Stomach (tissue), 9 donors: ENCODE measurements around the gene TEKT2. TPM values are rescaled to one million over a fixed set of nuclear protein-coding genes. Genes with fewer than 3 reads are reported as not detected.

Experiments used
- DNase-seq, 2 donors: peaks; one replicate each; pipeline versions ENCODE4 v3.0.0 to v3.0.0-alpha.2; 2013 to 2019
- H3K27ac ChIP-seq, 5 donors: fragments of 200-600 bp in 4 of 5; sonication (generic) in 4 of 5; one replicate each; pipeline ENCODE4 v1.5.1; 2013 to 2019; ENCODE audit warnings: mild to moderate bottlenecking in 1 of 5, moderate library complexity in 1 of 5
- H3K27me3 ChIP-seq, 3 donors: fragments of 200-600 bp; sonication (generic); one replicate each; pipeline ENCODE4 v1.5.1; 2017 to 2019; ENCODE audit warnings: mixed run types in 1 of 3
- H3K36me3 ChIP-seq, 4 donors: fragments of 200-600 bp; sonication (generic); 1 replicate in 3 of 4; 2 replicates in 1 of 4; pipeline ENCODE4 v1.5.1; 2016 to 2019
- H3K4me1 ChIP-seq, 4 donors: fragments of 200-600 bp; sonication (generic); one replicate each; pipeline ENCODE4 v1.5.1; 2016 to 2019
- H3K4me3 ChIP-seq, 4 donors: fragments of 200-600 bp; sonication (generic) in 3 of 4; one replicate each; pipeline ENCODE4 v1.5.1; 2016 to 2019; ENCODE audit warnings: mild to moderate bottlenecking in 1 of 4
- H3K9me3 ChIP-seq, 4 donors: fragments of 200-600 bp; sonication (generic); one replicate each; pipeline ENCODE4 v1.5.1; 2016 to 2019
- EP300 ChIP-seq: sonication (generic); formaldehyde crosslinking; IDR thresholded peaks from one replicate; pipeline ENCODE4 v1.6.1; 2017; ENCODE audit warnings: antibody characterized with exemption
- POLR2A ChIP-seq, 4 donors: fragments of 450-650 bp; IDR thresholded peaks; one replicate each; pipeline ENCODE4 v1.6.1; 2016; ENCODE audit warnings: antibody characterized with exemption in 4 of 4, control low read depth in 2 of 4, mild to moderate bottlenecking in 1 of 4, moderate library complexity in 1 of 4
- POLR2AphosphoS5 ChIP-seq, 3 donors: sonication (generic); formaldehyde crosslinking; IDR thresholded peaks; one replicate each; pipeline ENCODE4 v1.6.1; 2016; ENCODE audit warnings: antibody characterized with exemption in 3 of 3
- WGBS, 5 donors: extraction: QIAGEN DNeasy Blood & Tissue Kit in 3 of 5; methylation state at CpG; one replicate each; pipeline versions ENCODE4 v1.1.5 to v1.1.7; 2013 to 2018; 5-methylcytosine and 5-hydroxymethylcytosine counted together
- intact Hi-C: fragments of 100-400 bp; cut with DNase I; formaldehyde crosslinking; loops from one replicate; pipeline ENCODE4 v1.15.1; 2023; ENCODE audit warnings: low total_unique reads
- polyA plus RNA-seq, 3 donors: library from polyadenylated mRNA; stranded (reverse); fragments of 200-250 nt; gene quantifications; one replicate each; pipeline ENCODE4 v1.2.3, GENCODE V29; 2013
- total RNA-seq, 5 donors: library from RNA; depleted of rRNA; stranded (reverse); fragments of >200 nt; gene quantifications; one replicate each; pipeline versions ENCODE4 v1.1.0 to v1.2.3, GENCODE V29; 2014 to 2016
- TF ChIP-seq, protein P1 (sequence below), 7 experiments: fragments of 450-650 bp in 4 of 7; fragments of 200-600 bp in 3 of 7; sonication (generic) in 3 of 7; IDR thresholded peaks; one replicate each; pipeline ENCODE4 v1.5.1; 2016 to 2019; ENCODE audit warnings: antibody characterized with exemption in 7 of 7, control low read depth in 2 of 7, mild to moderate bottlenecking in 1 of 7
- donor health status: healthy with polysubstance abuse.
- donor health status: Bipolar disorder and iron deficiency.
- donor health status: healthy.

Gene TEKT2
- total and polyA plus RNA-seq, 8 donors, result 0.25 to 0.76 (median 0.60) TPM; not detected in 5

DNA sequence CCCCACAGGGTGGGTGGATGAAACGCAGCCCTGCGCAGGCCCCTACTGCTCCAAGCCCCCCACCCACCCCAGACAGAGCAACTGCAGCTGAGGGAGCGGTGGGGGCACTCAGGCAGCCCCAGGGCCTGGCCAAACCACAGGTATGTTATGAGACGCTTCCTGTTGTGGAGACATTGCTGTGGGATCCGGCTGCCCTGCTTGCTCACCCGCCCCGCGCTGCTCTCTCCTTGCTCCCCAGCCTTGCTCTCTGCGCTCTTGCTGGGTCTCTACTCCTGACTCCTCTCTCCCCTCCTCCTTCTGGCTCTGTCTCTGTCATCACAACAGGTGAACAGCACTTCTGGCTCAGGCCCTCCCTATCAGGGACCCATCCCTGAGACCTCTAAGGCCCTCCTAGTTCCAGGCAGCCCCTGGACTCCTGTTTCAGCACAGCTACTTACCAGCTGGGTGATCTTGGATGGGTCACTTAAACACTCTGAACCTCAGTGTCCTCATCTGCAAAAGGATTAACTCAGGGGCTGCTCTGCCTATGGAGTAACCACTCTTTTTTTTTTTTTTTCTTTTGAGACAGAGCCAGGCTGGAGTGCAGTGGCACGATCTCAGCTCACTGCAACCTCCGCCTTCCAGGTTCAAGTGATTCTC, 25.3 kb downstream of the TEKT2 start:
- Histone ChIP-seq H3K4me3 (no peak overlapping the region), H3K27ac (peak overlapping the region in 2 of 5 donors; percentile 11 to 48), H3K36me3 (no peaks in the 10 kb centered on the region), H3K27me3 (no peaks in the 10 kb centered on the region), H3K4me1 (peaks cover 0 to 25% (median 3%) of the 10 kb centered on the region in 4 donors), H3K9me3 (no peaks in the 10 kb centered on the region)
- DNase-seq, result no peak
- intact Hi-C loops, result loop anchor here (10.0 kb wide), 1 partner anchor 306 kb away; no protein-coding TSS in a partner anchor
- 64 to 87% (median 79%) methylated on average over 8 to 11 of the region's 11 CpGs for WGBS, 5 donors
- TF ChIP-seq EP300 (no peak), POLR2AphosphoS5 (IDR thresholded peaks at IDR 0.05) (no peak), POLR2A (IDR thresholded peaks at IDR 0.05) (no peak)
- TF ChIP-seq, protein P1, sequence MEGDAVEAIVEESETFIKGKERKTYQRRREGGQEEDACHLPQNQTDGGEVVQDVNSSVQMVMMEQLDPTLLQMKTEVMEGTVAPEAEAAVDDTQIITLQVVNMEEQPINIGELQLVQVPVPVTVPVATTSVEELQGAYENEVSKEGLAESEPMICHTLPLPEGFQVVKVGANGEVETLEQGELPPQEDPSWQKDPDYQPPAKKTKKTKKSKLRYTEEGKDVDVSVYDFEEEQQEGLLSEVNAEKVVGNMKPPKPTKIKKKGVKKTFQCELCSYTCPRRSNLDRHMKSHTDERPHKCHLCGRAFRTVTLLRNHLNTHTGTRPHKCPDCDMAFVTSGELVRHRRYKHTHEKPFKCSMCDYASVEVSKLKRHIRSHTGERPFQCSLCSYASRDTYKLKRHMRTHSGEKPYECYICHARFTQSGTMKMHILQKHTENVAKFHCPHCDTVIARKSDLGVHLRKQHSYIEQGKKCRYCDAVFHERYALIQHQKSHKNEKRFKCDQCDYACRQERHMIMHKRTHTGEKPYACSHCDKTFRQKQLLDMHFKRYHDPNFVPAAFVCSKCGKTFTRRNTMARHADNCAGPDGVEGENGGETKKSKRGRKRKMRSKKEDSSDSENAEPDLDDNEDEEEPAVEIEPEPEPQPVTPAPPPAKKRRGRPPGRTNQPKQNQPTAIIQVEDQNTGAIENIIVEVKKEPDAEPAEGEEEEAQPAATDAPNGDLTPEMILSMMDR (IDR thresholded peaks at IDR 0.05), result no peak

DNA sequence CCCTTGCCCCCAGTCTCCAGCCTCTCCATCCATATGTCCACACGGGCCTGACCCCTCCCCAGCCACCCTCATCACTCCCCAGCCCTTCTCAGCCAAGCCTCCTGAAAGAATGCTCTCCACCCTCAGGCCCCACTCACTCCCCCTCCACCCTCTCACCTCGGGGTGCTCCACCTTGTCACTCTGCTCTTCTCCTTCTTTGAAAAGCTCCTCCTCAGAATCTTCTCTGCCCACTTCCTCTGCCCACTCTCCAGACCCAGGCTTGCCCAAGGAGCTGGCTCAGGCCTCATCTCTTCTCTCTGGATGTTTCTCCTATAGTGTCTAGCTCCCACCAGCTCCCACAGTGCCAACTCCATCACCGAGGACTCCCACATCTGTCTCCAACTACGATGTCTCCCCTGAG, 27.3 kb downstream of the TEKT2 start:
- WGBS, 5 donors, result 58 to 68% (median 64%) methylated on average over 4 of the region's 4 CpGs
- intact Hi-C loops, result no loop called here
- no peak overlapping the region for H3K4me3 ChIP-seq

DNA sequence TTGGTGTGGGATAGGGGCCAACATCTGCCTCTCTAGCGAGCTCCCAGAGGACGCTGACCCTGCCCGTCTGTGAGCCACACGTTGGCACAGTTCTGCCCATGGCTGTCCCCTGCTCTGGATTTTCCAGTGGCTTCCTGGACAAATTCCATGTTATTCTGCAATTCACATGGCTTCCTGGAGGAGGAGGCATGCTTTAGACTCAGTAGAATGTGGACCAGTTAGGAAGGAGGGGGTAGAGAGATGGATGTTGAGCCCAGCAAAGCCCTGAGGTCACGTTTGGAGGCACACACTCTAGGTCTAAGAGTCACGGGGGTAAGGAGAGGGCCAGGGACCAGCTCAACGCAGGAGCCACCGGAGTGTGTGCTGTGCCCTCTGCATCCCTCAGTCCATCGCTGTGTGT, 28.9 kb downstream of the TEKT2 start:
- TF ChIP-seq POLR2A (IDR thresholded peaks at IDR 0.05), result no peak
- TF ChIP-seq, protein P1 (IDR thresholded peaks at IDR 0.05), result no peak
- TF ChIP-seq EP300, result no peak
- no peak for TF ChIP-seq POLR2AphosphoS5 (IDR thresholded peaks at IDR 0.05)
- Histone ChIP-seq H3K4me3 (no peak overlapping the region), H3K27me3 (no peaks in the 10 kb centered on the region), H3K27ac (no peak overlapping the region), H3K4me1 (peaks cover 16 to 41% (median 26%) of the 10 kb centered on the region in 4 donors), H3K36me3 (no peaks in the 10 kb centered on the region), H3K9me3 (no peaks in the 10 kb centered on the region)
- intact Hi-C loops, result no loop called here
- WGBS, 5 donors, result 85 to 90% (median 90%) methylated on average over 9 of the region's 9 CpGs
- DNase-seq, result no peak

More for the DNA sequence above, 27.3 kb downstream of the TEKT2 start:
- TF ChIP-seq, protein P1 (IDR thresholded peaks at IDR 0.05), result no peak
- TF ChIP-seq POLR2AphosphoS5 (IDR thresholded peaks at IDR 0.05), result no peak
- no peak for TF ChIP-seq EP300
- Histone ChIP-seq H3K36me3 (no peaks in the 10 kb centered on the region), H3K9me3 (no peaks in the 10 kb centered on the region), H3K27ac (peak overlapping the region in 1 of 5 donors; percentile 42), H3K27me3 (no peaks in the 10 kb centered on the region), H3K4me1 (peaks cover 12 to 39% (median 20%) of the 10 kb centered on the region in 4 donors)
- DNase-seq, result no peak

DNA sequence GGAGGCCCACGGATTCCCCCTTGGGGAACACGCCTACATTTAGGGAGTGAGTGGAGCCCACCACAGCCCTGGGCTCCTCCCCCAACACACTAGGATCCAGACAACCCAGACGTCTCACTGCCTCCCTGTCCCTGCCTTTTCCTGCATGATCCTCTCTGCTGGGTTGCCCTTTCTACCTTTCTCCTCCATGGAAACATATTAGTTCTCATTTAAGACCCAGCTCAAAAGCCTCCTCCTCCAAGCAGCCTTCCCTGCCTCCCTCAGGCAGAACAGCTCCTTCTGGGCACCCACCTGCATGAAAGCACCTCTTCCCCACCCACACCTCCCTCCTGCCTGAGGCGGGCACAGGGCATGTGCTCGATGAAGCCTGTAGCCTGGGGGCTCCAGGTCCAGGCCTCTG, 30.5 kb downstream of the TEKT2 start:
- Histone ChIP-seq H3K9me3 (no peaks in the 10 kb centered on the region), H3K4me3 (no peak overlapping the region), H3K27me3 (no peaks in the 10 kb centered on the region), H3K27ac (peak overlapping the region in 4 of 5 donors; percentile 64 to 83 (median 72)), H3K36me3 (no peaks in the 10 kb centered on the region), H3K4me1 (peaks cover 16 to 48% (median 30%) of the 10 kb centered on the region in 4 donors)
- WGBS, 5 donors, result 68 to 74% (median 72%) methylated on average over 5 of the region's 5 CpGs
- DNase-seq, result no peak
- intact Hi-C loops, result no loop called here
- no peak for TF ChIP-seq EP300
- TF ChIP-seq, protein P1 (IDR thresholded peaks at IDR 0.05), result no peak
- TF ChIP-seq POLR2A (IDR thresholded peaks at IDR 0.05), result no peak
- TF ChIP-seq POLR2AphosphoS5 (IDR thresholded peaks at IDR 0.05), result no peak
